HG03196 (cell line): ENCODE data around the gene ITPR2.

Experiments used
- ATAC-seq: cut with Tn5 transposase; IDR thresholded peaks from one replicate; pipeline ENCODE4 v1.9.1; 2021; ENCODE audit not compliant: unreplicated experiment

The ITPR2 gene

DNA sequence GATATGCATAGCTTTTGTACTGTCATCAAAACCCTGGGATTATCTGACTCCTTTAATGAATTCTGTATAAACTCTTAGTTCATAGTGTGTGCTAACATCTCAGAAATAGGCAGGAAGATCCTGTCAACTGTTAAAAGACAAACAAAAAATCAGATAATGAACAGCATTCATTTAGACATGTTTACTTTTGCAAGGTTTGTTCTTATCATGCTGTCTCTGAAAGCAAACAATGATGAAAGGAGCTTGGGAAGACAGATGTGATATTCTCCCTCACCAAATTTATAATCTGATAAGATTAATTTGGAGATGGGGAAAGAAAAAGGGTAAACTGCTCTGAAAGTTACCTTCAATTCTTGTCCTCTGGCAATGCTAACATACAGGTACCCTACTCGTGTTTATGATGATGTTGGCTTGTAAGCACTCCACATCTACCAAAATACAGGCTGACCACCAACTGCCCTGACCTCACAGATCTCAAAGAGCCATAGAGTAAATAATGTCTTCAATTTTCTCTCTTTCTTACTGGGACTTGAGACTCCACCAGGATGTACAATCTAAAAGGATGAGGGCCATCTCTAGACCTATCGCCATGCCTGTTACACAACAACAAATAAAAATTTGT is 403.8 kb downstream of the ITPR2 start:
- ATAC-seq: no peak

DNA sequence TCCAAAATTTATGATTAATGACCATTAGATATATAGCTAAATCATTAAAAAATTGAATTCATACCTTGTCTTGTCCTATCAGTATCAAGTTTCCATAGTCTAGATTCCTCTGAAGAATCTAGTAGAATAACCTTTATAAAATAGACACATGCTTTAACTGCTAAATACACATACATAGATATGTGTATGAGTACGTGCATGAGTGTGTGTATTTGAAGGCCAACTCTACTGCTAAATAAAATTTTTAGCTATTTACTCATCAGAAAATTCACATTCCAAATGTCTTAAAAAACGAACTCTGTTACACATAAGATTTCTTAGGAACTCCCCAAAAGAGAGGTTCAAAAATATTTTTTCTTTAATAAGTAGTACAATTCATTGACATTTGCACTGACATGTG is 404.6 kb downstream of the ITPR2 start:
- ATAC-seq: no peak

DNA sequence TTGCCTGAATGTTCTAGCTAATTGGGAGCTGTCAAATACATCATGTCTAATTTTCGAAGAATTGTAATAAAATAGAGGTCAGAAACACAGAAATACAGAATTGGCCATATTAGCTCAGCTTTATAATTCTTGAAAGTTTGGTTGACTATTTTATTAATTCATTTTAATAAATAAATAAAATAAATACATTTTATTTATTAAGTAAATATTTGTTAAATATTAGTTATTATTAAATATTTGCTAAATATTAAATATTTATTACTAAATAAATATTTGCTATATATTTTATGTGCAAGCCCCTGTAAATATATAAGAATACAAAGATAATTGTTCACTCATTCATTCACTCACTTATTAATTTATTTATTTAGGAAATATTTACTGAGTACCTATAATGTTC is 406.3 kb downstream of the ITPR2 start:
- no peak for ATAC-seq

DNA sequence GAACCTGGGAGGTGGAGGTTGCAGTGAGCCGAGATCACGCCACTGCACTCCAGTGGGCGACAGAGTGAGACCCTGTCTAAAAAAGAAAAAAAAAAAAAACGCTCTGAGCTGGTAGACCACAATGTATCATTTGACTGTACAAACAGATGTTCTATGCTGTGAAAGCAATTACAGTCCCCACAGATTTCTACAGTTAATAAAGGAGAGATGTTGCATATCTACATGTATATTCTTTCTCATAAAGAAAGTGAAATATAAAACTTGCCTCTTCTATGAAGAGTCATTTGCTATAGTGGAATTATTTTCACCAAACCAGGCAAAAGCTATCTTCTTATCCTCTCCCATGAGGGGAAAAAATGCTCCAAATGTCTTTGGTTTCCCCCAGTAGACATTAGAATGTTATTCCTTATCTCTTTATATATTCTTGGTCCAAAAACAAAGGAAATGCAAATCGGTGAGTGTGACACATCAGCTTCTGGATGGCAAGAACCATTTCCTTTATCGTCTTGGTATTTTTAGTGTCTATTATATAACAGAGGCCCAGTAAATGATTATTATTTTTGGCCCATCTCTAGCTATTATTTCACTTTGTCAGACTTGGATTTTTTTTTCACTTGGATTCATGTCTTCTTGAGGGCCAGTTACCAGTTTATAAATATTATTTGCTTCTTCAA is 407.3 kb downstream of the ITPR2 start:
- peak; percentile 62 for ATAC-seq

DNA sequence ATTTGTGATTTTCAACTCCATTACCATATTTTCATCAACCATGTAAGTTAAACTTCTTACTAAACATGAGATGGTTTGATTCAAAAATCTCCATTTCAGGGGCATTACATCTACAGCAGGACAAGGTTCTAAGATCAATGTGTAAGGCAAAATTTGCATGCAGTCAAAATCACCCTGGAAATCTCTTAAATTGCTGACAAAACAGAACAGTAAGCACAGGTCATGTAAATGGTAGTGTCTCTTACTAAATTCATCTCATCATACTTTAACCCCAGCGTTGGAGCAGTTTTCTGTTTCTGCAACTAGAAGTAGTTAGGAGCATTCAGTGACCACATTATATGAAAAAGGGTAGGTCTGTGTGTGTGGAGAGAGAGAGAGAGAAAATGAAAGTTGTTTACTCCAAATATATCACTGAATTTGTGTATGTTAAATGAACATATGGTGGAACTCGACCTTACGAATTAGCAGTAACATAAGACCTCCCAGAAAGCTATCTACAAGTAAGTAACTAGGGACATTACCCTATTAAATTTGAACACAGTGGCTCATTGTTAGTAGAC is 410.1 kb downstream of the ITPR2 start:
- ATAC-seq: peak; percentile 50

DNA sequence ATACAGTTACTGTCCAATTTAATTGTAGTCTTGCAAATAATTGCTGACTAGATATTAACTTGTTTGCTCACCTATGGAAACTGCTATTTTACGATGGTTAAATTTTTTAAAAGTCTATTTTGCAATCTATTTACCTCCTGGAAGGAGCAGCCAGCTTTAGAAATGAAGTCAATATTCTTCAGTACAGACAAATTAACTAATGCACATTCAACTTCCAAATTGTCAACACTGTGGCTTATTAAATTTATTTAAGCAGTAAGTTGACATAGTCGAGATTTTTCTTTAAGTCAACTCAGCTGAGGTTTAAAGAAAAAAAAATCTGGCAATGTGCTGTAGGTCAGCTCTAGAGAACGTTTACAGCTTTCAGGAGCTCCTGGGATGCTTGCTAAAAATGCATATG is 416.4 kb downstream of the ITPR2 start:
- no peak for ATAC-seq

DNA sequence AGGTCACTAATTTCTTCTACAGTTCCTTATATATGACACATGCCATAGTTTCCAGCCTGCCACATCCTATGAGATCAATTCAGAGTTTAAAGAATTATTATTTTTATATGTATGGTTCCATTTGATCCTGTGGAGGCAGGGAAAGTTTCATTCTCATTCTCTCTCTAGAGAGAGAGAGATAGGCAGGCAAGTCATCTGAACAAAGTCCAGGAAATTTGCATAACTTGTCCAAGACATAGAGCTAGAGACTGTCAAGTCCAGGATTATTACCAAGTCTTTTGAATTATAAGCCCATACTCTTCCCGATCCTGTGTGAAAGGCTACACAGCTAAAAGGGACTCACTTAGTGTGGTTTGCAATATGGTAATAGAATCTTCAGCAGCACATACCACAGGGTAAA is 422.3 kb downstream of the ITPR2 start:
- no peak for ATAC-seq

DNA sequence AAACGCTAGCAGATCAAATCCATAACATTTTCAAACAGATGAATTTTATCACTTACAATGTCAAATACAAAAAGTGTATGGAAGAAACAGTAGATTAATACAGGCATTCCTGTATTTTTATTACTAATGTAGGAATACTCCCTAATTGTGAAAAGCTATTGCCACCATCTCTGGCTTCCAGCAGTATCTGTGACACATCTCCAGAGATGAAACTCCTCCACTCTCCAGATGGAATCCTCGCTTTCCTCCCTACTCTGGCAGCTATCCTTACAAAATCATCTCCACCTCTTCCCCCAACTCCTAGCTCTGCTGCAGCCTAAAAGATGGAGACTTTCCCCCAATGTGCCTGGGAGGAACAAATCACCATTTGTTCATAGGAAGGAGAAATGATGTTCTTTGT is 426.2 kb downstream of the ITPR2 start:
- ATAC-seq: no peak

DNA sequence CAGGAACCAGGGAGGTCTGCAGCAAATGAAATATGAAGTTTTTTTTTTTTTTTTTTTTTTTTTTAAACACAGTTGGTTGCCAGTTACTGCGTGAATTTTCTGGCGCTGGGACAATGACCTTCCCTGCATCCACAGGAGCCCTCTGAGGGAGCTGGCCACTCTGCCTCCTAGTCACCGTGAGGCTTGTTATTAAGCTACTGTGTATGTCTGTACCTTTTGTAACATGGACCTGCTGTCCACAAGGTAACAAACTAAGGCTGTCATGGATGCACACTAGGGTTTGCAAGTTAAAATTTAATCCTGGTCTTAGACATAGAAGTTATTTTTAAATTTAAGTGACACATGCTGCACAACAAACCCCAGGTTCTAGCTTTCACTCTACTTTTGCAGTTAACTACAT is 426.6 kb downstream of the ITPR2 start:
- ATAC-seq: no peak

DNA sequence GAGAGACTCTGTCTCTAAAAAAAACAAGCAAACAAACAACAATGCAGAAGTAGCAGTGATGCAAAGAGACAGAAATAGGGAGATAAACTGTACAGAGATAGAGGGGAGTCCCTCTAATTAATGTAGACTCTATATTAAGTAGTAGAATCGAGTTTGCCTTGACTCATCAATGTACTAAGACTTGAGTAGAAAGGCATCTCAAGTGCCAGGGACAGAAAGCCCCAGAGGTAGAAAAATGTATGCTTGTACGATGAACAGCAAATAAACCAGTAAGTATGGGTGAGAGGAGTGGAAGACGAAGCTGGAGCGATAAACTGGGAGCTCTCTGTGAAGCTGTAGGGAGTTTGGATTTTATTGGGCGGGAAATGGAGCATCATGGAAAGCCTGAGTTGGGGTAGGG is 429.4 kb downstream of the ITPR2 start:
- ATAC-seq: no peak

DNA sequence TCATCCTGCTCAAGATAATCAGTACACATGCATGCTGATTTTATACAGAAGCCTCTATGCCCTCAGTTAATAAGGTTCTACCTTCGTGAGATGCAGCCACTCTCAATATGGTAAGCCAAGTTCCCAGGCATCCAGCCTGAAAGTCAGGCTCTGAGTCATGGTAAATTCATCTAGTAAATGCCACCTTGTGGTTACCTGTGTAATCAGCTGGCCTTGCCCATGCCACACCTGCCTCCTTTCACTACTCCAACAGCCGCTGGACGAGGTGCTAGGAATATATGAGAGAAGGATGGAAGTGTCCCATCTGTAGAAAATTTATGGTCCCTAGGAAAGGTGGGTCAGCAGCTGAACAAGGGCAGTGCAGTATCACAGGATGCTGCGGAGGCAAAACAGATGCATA is 430.3 kb downstream of the ITPR2 start:
- ATAC-seq: no peak

DNA sequence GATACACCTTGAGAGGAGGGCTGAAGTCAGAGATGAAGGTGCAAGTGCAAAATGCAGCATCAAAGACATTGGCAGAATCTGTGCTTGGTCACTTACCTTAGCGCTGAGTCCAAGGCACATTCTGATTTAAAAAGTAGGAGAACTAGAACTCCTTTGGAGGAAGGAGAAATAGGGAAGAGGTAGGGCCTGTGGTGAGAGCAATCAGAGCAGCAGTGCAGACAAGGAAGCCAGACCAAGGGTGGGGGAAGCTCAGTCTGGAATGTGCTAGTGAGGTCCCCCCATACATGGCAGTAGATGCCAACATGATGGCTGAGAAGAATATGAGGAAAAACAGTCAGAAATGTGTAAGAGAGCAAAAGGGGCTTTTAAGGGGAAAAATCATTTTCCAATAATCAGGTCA is 431.1 kb downstream of the ITPR2 start:
- no peak for ATAC-seq

DNA sequence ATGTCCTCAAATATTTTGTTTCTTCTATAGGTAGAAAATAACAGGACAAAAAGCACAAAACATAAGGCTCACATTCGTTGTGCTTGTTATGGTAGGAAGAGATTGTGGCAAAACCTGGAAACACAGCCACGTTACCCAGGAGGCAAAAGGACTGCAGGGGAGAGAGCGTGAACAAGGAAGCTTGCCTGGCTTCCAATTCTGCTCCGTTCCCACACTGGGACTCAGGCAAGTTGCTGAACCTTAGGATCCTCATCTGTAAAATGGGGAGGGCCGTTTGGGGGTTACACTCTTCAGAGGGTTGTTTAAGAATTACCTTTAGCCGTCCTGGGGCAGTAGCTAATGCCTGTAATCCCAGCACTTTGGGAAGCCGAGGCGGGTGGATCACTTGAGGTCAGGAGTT is 432.4 kb downstream of the ITPR2 start:
- no peak for ATAC-seq

DNA sequence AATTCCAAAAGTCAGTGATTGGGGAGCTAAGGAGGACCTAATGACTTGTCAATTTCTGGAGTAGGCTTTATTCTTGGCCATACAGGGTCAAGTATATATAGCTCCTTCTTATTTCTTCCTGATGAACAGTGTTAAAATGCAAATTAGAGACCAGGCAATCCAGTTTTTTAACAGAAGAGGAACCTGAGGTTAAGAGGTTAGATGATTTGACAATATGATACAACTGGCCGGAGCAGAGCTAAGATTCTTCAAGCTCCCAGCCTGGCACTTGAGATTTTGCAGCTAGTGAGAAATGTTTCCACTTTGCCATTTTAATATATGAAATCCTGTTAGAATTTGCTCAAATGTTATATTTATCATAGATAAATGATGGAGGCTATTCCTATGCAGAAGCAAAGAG is 433.6 kb downstream of the ITPR2 start:
- ATAC-seq: no peak

DNA sequence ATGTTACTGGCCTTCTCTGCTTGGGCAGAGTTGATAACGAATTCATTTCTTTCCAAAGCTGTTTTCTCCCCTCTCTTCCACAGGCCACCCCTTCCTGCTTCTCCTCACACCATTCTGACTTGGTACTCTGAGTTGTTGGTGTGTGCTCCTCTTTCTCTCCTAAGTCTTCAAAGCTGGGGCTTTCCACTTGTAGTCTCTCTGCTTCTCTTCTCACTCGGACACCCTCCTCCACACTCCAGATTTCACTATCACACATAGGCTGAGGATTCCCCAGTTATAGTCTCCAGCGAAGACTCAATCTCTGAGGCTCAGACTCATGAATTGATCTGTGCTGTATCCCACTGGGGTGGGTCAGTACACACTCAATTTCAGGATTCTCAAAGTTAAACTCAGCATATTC is 436.6 kb downstream of the ITPR2 start:
- no peak for ATAC-seq

DNA sequence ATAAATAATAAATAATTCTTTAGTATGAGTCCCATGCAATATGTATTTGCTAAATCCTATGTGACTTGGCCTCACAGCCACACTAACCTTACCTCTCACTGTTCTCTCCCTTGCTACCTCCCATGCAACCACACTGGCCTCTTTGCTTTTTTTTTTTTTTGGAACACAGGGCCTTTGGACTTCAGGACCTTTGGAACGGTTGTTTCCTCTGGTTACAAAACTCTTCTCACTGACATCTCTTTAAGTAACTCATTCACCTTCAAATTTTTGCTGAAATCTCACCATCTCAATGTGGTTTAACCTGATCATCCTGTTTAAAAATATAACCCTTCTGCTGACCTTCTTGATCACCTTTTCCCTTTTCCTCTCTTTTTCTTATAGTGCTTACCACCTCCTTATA is 443.7 kb downstream of the ITPR2 start:
- ATAC-seq: no peak

DNA sequence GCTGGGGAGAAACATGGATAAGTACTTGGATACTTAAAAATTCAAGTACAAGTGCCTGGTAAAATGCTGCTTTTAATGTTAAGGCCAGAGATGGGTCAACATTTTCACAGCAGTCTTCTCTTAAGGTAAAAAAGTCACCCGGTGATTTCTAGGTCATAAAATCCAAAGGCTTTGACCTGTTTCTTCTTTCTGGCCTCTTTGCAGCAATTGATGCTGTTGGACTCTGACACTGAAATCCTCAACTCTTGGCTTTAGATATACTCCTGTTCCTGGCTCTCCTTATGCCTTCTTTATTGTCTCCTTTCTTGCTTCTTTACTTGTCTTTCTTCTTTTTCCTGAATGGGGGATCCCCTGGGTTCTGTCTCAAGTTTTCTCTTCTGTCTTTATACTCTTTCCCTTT is 448.5 kb downstream of the ITPR2 start:
- ATAC-seq: no peak

DNA sequence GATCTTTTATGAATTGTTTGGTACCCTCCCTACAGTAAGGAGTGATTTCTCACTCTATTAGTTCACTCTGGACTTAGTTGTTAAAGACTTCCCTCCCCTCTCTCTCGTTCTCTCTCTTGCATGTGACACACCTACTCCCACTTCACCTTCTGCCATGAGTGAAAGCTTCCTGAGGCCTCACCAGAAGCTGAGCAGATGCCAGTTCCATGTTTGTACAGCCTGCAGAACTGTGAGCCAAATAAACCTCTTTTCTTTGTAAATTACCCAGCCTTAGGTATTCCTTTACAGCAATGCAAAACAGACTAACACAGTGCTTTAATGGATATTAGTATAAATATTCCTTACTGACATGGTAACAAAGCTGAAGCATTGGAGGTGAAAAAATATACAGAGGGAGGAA is 450.0 kb downstream of the ITPR2 start:
- no peak for ATAC-seq

DNA sequence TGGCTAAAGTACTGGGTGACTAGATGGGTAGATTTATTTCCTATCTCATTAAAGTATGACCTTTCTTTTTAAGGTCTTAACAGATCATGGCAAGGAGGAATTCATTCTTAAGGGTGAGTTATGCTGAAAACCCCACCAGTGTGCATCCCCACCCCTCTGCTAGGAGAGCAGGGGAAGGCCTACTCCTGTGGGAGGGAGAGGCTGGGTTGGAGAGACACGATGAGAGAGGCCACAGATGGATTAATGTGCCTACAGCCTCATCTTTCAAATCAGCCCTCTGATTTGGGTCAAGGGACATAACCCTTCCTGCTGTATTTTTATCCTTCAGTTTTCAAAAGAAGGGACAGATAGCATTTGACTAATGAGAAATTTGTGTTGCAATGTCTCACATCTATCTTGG is 452.1 kb downstream of the ITPR2 start:
- ATAC-seq: no peak

DNA sequence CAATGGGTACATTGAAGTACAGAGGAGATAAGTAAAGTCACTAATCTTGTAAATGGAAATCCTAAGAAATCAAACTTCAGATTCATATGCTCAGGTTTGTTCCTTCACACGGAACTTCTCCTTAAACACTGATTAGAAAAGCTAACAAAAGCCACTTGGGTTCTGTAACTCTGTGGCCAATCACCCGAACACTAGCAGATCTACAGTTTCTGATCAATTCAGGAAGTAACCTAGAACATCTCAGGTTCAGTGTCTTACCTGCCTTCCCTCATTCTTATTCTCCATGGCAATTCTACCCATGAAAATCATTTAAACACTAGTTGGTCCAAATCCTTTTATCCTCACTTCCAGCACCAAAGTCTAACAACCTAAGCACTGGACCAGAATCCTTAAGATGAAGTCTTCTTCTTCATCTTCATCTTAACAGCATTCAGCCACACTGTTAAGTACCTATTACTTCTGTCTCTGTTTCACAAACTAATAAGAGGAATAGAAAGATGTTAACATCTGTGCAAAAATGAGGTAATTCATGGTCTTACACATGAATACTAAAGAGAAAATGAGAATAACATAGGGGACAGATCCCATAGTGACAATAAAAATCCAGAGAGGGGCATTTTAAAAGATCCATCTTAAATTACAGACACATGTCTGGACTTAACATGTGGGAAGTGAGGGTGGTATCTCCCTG is 453.1 kb downstream of the ITPR2 start:
- ATAC-seq: no peak

DNA sequence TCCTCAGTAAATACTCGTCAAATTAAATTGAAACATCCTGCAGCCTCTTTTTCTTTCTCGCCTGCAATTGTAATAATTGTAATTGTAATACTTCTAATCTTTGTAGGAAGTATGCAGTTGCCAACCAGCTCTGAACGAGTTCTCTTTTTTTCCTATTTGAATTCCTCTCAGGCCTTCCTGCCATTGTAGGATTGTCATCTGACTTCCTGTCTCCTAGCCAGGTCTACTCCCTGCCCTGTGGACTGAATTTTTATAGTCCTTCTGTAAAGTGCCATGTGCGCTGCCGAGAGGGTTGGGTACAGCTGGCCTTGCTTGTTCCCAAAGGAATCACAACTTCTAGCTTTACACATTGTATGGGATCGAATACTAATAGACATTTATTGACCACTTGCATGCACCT is 454.3 kb downstream of the ITPR2 start:
- ATAC-seq: no peak

DNA sequence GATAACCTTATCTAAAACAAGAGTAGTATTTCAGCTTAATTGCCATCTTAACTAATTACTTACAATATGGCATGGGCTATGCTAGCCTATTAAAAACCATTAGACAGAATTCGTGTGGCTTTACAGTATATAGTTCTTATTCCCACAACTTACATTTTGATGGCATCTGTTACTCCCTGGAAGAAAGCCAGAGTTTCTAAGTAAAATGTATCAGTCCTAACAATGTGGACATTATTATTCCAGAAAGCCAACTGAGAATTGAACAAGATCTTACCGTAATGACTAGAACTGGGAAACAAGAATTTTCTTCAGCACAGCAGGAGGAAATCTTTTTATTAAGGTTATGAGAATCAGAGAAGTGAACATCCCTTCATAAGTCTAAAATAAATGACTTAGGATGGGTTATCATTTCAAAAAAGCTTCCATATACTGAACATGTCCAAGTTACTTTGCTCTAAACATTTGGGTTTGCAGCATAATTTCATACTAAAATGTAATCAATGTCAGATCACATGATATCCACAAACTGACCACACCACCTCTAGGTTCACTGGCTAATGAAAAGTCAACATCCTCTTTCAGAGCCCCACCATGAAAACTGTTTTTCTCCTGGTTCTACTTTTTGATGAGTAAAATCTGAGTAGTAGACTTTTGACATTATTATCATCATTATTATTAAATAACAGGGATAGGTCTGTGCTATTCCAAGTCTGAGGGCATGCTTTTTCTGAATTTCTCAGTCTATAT is 457.9 kb downstream of the ITPR2 start:
- ATAC-seq: no peak
